Progenitor cell of endocrine pancreas (in vitro differentiated cells): ENCODE data around the gene MYOF. TPM values are rescaled to one million over a fixed set of nuclear protein-coding genes. Genes with fewer than 3 reads are reported as not detected.
"Not testable (repeated sequence)": the region's sequence is repeated elsewhere in the genome, so short reads cannot be mapped to it uniquely, and the experiment has no call there.

Experiments
- DNase-seq: peaks from one replicate; pipeline ENCODE4 v3.0.0; 2021; ENCODE audit warnings: low spot score; ENCODE audit not compliant: unreplicated experiment
- H3K27ac Mint-ChIP-seq: 2 replicates; pipeline ENCODE4 v1.8.0; 2021; ENCODE audit warnings: mild to moderate bottlenecking, moderate library complexity, mixed read lengths
- H3K27me3 Mint-ChIP-seq: 2 replicates; pipeline ENCODE4 v1.8.0; 2021; ENCODE audit warnings: mixed read lengths
- H3K36me3 Mint-ChIP-seq: 2 replicates; pipeline ENCODE4 v1.8.0; 2022; ENCODE audit warnings: mixed read lengths; ENCODE audit not compliant: insufficient read depth
- H3K4me1 Mint-ChIP-seq: 2 replicates; pipeline ENCODE4 v1.8.0; 2021; ENCODE audit warnings: low read depth, mixed read lengths
- H3K4me3 Mint-ChIP-seq: 2 replicates; pipeline ENCODE4 v1.8.0; 2021; ENCODE audit warnings: low read depth, mild to moderate bottlenecking, moderate library complexity, mixed read lengths
- H3K9me3 Mint-ChIP-seq: 2 replicates; pipeline ENCODE4 v1.8.0; 2021; ENCODE audit warnings: low read depth, mixed read lengths
- CTCF ChIP-seq: fragments of 200-600 bp; sonication (generic); IDR thresholded peaks from one replicate; pipeline ENCODE4 v1.5.0; 2021; ENCODE audit warnings: antibody characterized with exemption, mild to moderate bottlenecking; ENCODE audit not compliant: unreplicated experiment
- total RNA-seq: library from RNA; stranded (reverse); gene quantifications from 2 replicates; pipeline ENCODE4 v1.2.1, GENCODE V29; 2021

The MYOF gene
- total RNA-seq, 1 donor from 2014 or later, result 25.5 TPM

GRCh38 chr10:93473804-93474472, 8.2 kb downstream of the MYOF start:
- TF ChIP-seq CTCF, result no peak
- Mint-ChIP-seq H3K27me3 (no peaks in the 10 kb centered on the region), H3K4me3 (no peak overlapping the region), H3K9me3 (peaks cover 4% of the 10 kb centered on the region), H3K27ac (peak overlapping the region; percentile 36), H3K36me3 (peaks cover 5% of the 10 kb centered on the region), H3K4me1 (peaks cover 4% of the 10 kb centered on the region)
- DNase-seq, result no peak

- Mint-ChIP-seq H3K36me3 (peaks cover 5% of the 10 kb centered on the region), H3K27me3 (no peaks in the 10 kb centered on the region), H3K4me3 (no peak overlapping the region), H3K27ac (no peak overlapping the region), H3K4me1 (peaks cover 4% of the 10 kb centered on the region), H3K9me3 (peaks cover 4% of the 10 kb centered on the region)
- no peak for DNase-seq
- TF ChIP-seq CTCF, result no peak
Measured at GRCh38 chr10:93473161-93473560, 9.0 kb downstream of the MYOF start.

- Mint-ChIP-seq H3K27me3 (no peaks in the 10 kb centered on the region), H3K9me3 (peaks cover 4% of the 10 kb centered on the region), H3K4me1 (peaks cover 7% of the 10 kb centered on the region), H3K27ac (peak overlapping the region; percentile 92), H3K36me3 (peaks cover 2% of the 10 kb centered on the region), H3K4me3 (no peak overlapping the region)
- no peak for TF ChIP-seq CTCF
- no peak for DNase-seq
Measured at GRCh38 chr10:93471110-93471651, 11.0 kb downstream of the MYOF start.

GRCh38 chr10:93469454-93469853, 12.7 kb downstream of the MYOF start:
- Mint-ChIP-seq H3K4me1 (peaks cover 9% of the 10 kb centered on the region), H3K27ac (no peak overlapping the region), H3K4me3 (no peak overlapping the region), H3K36me3 (peaks cover 2% of the 10 kb centered on the region), H3K9me3 (peaks cover 4% of the 10 kb centered on the region), H3K27me3 (no peaks in the 10 kb centered on the region)
- TF ChIP-seq CTCF, result no peak
- no peak for DNase-seq

GRCh38 chr10:93468461-93469213, 13.5 kb downstream of the MYOF start:
- no peak for DNase-seq
- peaks cover 4% of the 10 kb centered on the region for H3K9me3 Mint-ChIP-seq
- H3K4me1 Mint-ChIP-seq, result peaks cover 13% of the 10 kb centered on the region
- peaks cover 2% of the 10 kb centered on the region for H3K36me3 Mint-ChIP-seq
- no peak for TF ChIP-seq CTCF
- no peaks in the 10 kb centered on the region for H3K27me3 Mint-ChIP-seq
- H3K27ac Mint-ChIP-seq, result peak overlapping the region; percentile 90
- H3K4me3 Mint-ChIP-seq, result no peak overlapping the region

- H3K27ac Mint-ChIP-seq, H3K4me3 Mint-ChIP-seq, H3K9me3 Mint-ChIP-seq, DNase-seq, H3K36me3 Mint-ChIP-seq, H3K27me3 Mint-ChIP-seq: not testable (repeated sequence)
- H3K4me1 Mint-ChIP-seq, result peaks cover 16% of the 10 kb centered on the region
Measured at GRCh38 chr10:93467635-93468034, 14.5 kb downstream of the MYOF start.
